Thoracic aorta (tissue), 2 donors: ENCODE data around the gene DNAI2. TPM values are rescaled to one million over a fixed set of nuclear protein-coding genes. Genes with fewer than 3 reads are reported as not detected.

ENCODE experiments used
- ATAC-seq: fragments of 150-250 bp; one replicate; pipeline ENCODE4 v1.8.0; 2017; ENCODE audit warnings: low read depth; ENCODE audit not compliant: insufficient number of reproducible peaks, low FRiP score
- DNase-seq: peaks from one replicate; pipeline ENCODE4 v3.0.0-alpha.2; 2020; ENCODE audit warnings: low spot score
- H3K27ac ChIP-seq, 2 donors: fragments of 200-600 bp; sonication (generic); 1 replicate in 1 of 2; 2 replicates in 1 of 2; pipeline ENCODE4 v1.5.1; 2016; ENCODE audit warnings: mild to moderate bottlenecking in 2 of 2, moderate library complexity in 2 of 2
- H3K27me3 ChIP-seq: fragments of 200-600 bp; sonication (generic); replicated peaks from 2 replicates; pipeline ENCODE4 v1.6.0; 2016; ENCODE audit warnings: mild to moderate bottlenecking; ENCODE audit not compliant: insufficient read depth
- H3K36me3 ChIP-seq: fragments of 200-600 bp; sonication (generic); one replicate; pipeline ENCODE4 v1.5.1; 2016
- H3K4me1 ChIP-seq, 2 donors: fragments of 200-600 bp; sonication (generic); 1 replicate in 1 of 2; 2 replicates in 1 of 2; pipeline versions ENCODE4 v1.5.1 to v1.6.0; 2016; ENCODE audit warnings: low read depth in 2 of 2, mild to moderate bottlenecking in 1 of 2; ENCODE audit not compliant: control insufficient read depth in 1 of 2
- H3K4me3 ChIP-seq: fragments of 200-600 bp; sonication (generic); 2 replicates; pipeline ENCODE4 v1.5.1; 2016; ENCODE audit warnings: mild to moderate bottlenecking
- H3K9me3 ChIP-seq: fragments of 200-600 bp; sonication (generic); 2 replicates; pipeline ENCODE4 v1.5.1; 2016
- CTCF ChIP-seq: fragments of 200-600 bp; sonication (generic); IDR thresholded peaks from one replicate; pipeline ENCODE4 v1.5.1; 2019; ENCODE audit warnings: antibody characterized with exemption
- total RNA-seq, 2 donors: library from RNA; depleted of rRNA; stranded (reverse); fragments of >200 nt; gene quantifications; one replicate each; pipeline versions ENCODE4 v1.1.0 to v1.2.3, GENCODE V29; 2016

The DNAI2 gene
- total RNA-seq, 2 donors from 2014 or later = not detected

- ATAC-seq = no peak
- peaks cover 19% of the 10 kb centered on the region for H3K27me3 ChIP-seq
- H3K36me3 ChIP-seq = no peaks in the 10 kb centered on the region
- H3K4me1 ChIP-seq = no peaks in the 10 kb centered on the region
- no peak for TF ChIP-seq CTCF
- no peaks in the 10 kb centered on the region for H3K9me3 ChIP-seq
- no peak for DNase-seq
- H3K27ac ChIP-seq = no peak overlapping the region
- H3K4me3 ChIP-seq = no peak overlapping the region
These were observed 83.4 kb downstream of the DNAI2 start for GRCh38 chr17:74357466-74357809.

GRCh38 chr17:74358697-74359096 is 84.7 kb downstream of the DNAI2 start:
- Histone ChIP-seq H3K9me3 (no peaks in the 10 kb centered on the region), H3K27ac (no peak overlapping the region), H3K4me1 (no peaks in the 10 kb centered on the region), H3K4me3 (no peak overlapping the region), H3K36me3 (no peaks in the 10 kb centered on the region), H3K27me3 (peaks cover 13% of the 10 kb centered on the region)
- ATAC-seq (no peak), DNase-seq (no peak)
- TF ChIP-seq CTCF = no peak

DNA sequence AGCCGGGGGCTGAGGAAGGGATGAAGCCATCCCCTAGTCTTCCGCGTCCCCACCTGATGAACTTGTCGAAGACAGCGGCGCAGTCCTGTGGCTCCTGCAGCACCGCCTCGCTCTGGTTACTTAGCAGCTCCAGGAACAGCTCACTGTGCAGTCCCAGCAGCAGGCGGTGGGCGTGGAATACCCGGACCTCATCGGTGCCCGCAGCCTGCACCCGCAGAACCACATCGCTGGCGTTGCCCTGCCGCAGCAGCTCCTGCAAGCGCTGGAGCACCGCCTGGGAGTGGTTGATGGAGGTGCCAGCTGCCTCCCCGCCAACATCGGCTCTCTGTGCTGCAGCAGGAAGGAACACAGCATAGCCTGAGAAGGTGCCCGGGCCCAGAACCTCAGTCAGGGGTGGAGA is 85.9 kb downstream of the DNAI2 start:
- Histone ChIP-seq H3K27me3 (peaks cover 13% of the 10 kb centered on the region), H3K27ac (no peak overlapping the region), H3K36me3 (no peaks in the 10 kb centered on the region), H3K4me1 (no peaks in the 10 kb centered on the region), H3K9me3 (no peaks in the 10 kb centered on the region), H3K4me3 (no peak overlapping the region)
- DNase-seq = no peak
- TF ChIP-seq CTCF = no peak
- ATAC-seq = no peak

DNA sequence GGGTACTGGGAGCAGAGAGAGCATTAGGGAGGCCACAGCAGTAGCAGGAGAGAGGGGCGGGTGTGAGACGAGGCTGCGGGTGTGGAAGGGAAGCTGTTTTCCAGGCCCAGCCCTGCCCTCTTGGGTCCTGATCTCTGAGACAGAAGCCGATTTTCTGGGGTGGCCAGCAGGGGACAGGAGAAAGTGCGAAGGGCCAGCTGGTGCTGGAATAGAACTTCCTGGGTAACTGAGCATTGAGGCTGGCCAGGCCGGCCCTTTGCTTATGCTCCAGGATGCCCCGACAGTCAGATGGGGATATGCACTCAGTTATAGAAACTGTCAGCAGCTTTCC is 86.8 kb downstream of the DNAI2 start:
- ATAC-seq = no peak
- H3K27me3 ChIP-seq = peaks cover 13% of the 10 kb centered on the region
- TF ChIP-seq CTCF = no peak

DNA sequence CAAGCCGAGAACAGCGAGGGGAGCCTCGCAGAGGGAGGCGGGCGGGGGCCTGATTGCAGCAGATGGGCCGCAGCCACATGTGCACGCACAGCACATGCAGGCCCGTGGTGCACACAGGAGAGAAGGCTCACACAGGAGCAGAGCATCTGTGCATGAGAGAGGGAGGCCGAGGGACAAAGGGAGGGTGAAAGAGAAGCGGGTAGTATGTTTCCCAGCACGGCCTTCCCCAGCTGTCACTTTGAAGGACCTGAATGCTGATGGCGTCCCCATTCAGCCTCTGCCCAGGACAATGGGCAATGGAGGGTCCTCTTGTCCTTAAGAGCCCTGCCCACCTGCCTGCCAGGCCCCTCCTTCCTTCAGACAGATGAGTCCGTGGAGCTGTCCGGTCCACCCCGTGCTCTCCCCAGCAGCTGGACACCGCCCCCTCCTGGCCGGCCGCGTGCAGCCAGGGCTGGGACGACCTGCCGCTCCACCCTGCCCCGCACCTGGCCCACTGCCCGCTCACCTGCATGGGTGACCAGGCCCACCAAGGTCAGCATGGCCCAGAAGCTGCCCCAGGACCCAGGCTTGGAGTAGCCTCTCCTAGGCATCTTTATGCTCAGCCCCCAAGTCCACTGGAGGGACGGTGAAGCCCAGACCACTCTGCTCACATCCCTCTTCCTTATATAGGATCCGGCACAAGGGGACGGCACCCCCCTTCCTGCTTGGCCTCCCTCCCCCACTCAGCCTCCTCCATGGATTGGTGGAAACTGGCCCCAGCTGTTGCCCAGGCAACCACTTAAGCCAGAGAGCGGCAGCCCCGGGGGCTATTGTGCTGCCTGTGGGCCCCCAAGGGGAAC is 87.4 kb downstream of the DNAI2 start, which contains the start of gene BTBD17:
TSS of gene BTBD17 (minus strand) at position 639 of the 839 bp plus-strand sequence. CDS start at position 590, 49 bp downstream.
- H3K4me3 ChIP-seq = no peak within 1 kb of the TSS
- H3K27ac ChIP-seq = no peak within 1 kb of the TSS
- no peaks in the 10 kb centered on the region for H3K36me3 ChIP-seq
- ATAC-seq (no peak), DNase-seq (no peak)
- TF ChIP-seq CTCF = peak; percentile 34
- no peaks in the 10 kb centered on the region for H3K9me3 ChIP-seq
- H3K4me1 ChIP-seq = no peaks in the 10 kb centered on the region
- peaks cover 13% of the 10 kb centered on the region for H3K27me3 ChIP-seq

More for the DNA sequence above, 86.8 kb downstream of the DNAI2 start:
- Histone ChIP-seq H3K27ac (no peak overlapping the region), H3K4me1 (no peaks in the 10 kb centered on the region), H3K36me3 (no peaks in the 10 kb centered on the region), H3K4me3 (no peak overlapping the region), H3K9me3 (no peaks in the 10 kb centered on the region)
- no peak for DNase-seq
